HG02798 (cell line): ENCODE results near the gene DNAAF5.

Experiments
- ATAC-seq: cut with Tn5 transposase; IDR thresholded peaks from one replicate; pipeline ENCODE4 v1.9.1; 2021; ENCODE audit warnings: mild to moderate bottlenecking; ENCODE audit not compliant: unreplicated experiment, poor library complexity

DNAAF5 gene

DNA sequence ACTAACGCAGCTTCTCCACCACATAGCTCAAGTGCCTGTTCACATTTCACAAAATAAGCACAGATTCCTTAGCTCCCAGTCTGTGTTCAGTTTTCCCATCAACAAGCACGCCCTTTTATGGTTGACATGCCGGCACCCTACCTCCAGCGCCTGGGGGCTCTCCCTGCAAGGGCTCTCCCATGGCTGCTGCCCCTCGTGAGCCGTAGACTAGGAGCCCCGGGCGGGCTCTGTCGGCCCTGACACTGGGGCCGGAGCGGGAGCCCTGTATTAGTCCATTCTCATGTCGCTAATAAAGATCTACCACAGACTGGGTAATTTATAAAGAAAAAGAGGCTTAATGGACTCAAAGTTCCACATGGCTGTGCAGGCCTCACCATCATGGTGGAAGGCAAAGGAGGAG is 34.6 kb downstream of the DNAAF5 start:
- no peak for ATAC-seq

DNA sequence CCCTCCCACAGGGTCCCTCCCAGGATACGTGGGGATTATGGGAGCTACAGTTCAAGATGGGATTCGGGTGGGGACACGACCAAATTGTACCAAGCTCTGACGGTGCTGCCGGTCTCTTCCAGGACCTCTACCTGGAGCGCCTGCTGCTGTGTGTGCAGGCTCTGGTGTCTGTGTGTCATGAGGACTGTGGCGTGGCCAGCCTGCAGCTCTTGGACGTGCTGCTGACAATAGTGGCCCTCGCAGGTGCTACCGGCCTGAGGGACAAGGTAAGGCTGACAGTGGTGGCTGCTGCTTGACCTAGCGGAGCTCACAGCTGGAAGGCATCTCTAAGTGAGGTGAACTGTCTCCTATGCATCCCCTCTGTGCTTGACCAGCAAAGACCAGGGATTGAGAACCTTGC is 35.1 kb downstream of the DNAAF5 start:
- ATAC-seq, result no peak

DNA sequence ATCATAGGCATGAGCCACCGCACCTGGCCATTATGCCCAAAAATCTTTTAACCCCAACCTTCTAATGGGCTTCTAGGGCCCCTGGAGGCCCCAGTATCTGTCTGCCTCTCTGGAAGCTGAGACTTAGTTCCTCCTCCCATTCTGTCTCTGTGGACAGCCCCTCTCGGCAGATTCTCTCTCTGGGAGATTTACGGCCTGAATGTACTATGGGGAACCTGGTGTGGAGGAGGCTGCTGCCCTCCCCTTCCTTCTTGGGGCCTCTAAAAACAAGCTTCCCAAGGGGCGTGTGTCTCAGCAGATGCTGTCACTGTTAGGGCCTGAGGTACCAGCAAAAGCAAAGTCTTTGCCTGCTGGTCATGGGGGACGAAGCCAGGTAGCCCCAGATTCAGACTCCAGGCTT is 36.4 kb downstream of the DNAAF5 start:
- ATAC-seq, result no peak

DNA sequence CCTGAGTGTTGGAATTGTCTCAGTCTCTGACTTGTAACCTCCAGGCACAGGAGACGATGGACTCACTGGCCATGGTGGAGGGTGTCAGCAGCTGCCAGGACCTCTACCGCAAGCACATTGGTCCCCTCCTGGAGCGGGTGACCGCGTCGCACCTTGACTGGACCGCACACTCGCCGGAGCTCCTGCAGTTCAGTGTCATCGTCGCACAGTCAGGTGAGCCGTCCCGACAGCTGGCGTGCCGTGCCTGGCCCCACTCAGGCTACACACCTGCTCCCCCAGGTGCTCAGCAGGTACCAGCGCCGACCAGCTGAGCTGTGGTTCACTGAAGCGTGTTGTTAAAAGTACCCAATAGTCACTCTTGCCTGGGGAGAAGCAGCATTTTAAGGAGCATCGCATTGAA is 37.3 kb downstream of the DNAAF5 start:
- no peak for ATAC-seq

DNA sequence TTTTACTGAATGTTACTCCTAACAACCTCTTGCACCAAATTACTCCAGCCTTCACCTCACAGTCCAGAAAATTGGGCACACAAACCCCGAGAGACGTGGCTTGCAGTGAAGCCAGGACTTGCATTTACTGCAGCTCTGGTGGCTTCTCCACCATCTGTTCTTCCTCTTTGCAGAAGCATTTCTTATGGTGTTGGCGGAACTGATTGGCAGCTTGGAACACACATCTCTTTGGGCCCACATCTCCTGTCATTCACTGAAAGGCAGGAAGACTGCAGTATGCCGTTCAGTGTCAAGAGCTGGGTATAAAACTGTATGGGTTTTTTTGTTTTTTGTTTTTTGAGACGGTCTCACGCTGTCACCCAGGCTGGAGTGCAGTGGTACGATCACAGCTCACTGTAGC is 38.9 kb downstream of the DNAAF5 start:
- ATAC-seq, result no peak

DNA sequence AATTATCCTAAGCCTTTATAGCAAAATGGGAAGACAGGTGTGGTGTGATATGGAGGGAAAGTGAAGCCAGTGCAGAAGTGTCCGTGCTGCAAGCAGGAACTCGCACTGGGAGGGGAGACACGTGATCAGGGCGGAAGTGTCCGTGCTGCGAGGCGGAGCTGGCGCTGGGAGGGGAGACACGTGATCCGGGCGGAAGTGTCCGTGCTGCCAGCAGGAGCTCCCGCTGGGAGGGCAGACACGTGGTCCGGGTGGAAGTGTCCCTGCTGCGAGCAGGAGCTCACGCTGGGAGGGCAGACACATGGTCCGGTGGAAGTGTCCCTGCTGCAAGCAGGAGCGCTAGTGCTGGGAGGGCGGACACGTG is 41.1 kb downstream of the DNAAF5 start:
- no peak for ATAC-seq

DNA sequence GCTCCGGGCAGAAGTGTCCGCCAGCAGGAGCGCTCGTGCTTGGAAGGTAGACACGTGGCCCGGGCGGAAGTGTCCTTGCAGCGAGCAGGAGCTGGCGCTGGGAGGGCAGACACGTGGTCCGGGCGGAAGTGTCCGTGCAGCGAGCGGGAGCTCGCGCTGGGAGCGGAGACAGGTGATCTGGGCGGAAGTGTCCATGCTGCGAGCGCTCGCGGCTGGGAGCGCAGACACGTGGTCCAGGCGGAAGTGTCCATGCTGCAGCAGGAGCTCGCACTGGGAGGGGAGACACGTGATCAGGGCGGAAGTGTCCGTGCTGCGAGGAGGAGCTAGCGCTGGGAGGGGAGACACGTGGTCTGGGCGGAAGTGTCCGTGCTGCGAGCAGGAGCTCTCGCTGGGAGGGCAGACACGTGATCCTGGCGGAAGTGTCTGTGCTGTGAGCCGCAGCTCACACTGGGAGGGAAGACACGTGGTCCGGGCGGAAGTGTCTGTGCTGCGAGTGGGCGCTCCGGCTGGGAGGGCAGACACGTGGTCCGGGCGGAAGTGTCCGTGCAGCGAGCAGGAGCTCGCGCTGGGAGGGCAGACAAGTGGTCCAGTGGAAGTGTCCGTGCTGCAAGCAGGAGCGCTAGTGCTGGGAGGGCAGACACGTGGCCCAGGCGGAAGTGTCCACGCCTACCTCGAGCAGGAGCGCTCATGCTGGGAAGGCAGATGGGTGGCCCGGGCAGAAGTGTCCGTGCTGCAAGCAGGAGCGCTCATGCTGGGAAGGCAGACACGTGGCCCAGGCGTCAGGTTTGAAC is 41.6 kb downstream of the DNAAF5 start:
- ATAC-seq, result no peak

DNA sequence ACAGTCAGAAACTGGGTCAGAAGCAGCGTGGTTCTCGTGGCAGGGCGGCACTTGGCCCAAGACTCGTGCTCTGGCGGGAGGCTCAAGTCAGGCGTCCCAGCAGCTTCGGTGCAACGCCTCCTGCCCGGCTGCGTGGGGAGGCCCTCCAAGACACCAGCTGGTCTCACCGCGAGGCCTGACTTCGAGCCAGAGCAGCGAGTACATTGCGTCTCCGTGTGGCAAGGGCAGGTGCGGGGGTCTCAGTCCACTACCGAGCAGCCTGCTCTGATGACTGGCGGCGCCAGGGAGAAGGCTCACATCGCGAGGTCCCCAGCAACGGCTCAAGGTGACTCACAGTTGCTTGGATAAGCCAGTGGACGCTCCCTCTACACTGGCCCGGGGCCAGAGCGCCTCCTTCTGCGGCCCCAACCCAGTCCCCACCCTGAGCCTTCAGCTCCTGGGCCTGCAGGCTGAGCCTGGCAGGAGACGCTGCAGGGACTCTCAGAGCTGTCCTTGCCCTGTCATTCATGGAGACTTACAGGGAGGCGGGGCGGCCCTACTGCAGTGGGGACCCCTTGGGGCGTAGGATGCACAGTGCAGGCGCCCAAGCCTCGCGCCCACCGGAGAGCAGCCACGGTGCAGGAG is 42.5 kb downstream of the DNAAF5 start:
- ATAC-seq, result no peak

DNA sequence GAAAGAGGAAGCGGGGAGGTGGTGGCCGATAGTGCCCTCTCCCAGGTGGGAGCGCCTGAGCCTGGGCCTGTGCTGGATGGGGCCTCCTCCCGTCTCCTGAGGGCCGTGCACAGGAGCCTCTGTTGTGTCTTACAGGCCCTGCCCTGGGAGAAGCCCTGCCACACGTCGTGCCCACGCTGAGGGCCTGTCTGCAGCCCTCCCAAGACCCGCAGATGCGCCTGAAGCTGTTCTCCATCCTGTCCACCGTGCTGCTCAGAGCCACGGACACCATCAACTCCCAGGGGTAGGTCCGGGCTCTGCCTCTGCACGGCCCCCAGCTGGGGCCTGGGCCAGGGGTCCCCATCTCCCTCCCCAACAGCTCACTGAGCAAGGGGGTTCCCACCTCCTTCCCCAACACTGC is 43.8 kb downstream of the DNAAF5 start:
- ATAC-seq, result no peak

DNA sequence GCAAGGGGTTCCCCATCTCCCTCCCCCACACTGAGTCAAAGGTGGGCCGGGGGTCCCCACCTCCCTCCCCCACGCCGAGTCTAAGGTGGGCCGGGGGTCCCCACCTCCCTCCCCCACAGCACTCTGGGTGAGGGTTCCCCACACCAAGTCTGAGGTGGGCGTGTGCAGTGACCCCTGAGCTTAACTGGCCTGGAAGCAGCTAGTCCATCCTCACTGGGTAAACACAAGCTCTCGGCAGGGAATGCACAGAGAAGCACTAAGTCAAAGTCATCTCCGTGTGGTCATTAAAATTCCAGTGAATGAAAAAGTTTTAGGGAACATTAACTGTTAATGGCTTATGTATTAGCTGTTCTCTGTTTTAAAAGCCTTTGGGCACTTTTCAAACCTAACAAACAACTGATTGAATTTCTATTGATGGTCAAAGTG is 44.3 kb downstream of the DNAAF5 start:
- no peak for ATAC-seq

DNA sequence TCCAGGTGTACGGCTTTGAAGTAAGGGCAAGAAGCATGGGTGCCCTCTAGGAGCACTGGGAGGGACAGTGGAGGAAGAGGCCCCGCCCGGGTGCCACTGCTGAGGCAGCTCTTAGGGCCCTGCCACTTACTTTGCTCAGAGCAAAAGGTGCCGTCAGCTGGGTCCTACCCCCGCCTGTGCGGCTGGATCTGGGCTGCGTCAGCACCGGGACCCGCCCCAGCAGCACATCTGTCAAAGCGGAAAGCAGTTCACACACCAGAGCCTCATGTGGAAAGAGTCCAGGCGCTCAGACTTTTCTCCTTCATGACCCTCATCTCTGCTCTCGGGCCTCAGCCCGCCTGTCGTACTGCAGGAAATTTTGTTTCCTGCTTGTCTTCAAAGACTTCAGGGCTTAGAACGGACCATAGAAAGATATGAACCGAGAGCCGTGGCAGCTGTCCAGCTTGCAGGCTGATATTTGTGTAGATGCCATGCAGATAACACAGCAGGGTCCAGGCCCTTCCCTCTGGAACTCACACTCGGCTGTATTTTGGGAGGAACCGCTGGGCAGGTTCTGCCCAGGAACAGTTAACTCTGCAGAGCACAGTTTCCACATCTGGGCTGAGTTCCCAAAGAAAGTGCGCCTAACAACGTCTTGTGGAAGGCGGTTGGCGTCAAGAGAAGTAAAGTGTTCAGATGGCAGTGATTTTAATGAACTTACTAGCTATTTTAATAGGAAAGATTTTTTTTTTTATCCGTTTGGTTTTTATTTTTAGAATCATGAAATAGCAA is 44.9 kb downstream of the DNAAF5 start:
- ATAC-seq, result no peak

DNA sequence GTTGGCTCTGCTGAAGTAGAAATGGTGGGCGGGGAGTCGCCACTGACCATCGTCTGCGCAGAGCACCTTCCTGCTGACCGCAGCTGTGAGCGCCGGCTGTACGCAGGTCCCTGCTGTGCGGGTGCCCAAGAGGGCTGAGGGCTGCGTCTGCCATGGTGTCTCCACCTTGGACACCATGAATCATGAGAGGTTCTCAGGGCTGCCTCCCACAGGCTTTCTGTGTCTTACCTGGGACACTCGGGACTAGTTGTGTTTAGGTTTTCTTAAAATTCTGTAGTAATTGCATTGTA is 45.5 kb downstream of the DNAAF5 start:
- no peak for ATAC-seq

DNA sequence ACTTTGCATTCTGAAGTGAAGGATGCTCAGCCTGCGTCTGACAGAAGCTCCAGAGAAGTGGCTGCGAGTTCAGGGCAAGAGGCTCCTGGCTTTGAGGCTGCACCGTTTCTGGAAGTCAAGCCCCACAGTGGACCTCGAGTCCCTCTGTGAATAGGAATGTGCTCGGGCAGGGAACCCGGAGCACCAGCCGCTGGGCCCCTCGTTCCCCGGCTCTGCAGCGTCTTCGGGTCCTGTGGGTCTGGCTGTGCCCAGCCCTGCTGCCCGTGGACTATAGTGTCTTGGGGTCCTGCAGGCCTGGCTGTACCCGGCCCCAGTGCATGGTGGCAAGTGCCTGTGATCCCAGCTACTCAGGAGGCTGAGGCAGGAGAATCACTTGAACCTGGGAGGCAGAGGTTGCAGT is 45.9 kb downstream of the DNAAF5 start:
- no peak for ATAC-seq

DNA sequence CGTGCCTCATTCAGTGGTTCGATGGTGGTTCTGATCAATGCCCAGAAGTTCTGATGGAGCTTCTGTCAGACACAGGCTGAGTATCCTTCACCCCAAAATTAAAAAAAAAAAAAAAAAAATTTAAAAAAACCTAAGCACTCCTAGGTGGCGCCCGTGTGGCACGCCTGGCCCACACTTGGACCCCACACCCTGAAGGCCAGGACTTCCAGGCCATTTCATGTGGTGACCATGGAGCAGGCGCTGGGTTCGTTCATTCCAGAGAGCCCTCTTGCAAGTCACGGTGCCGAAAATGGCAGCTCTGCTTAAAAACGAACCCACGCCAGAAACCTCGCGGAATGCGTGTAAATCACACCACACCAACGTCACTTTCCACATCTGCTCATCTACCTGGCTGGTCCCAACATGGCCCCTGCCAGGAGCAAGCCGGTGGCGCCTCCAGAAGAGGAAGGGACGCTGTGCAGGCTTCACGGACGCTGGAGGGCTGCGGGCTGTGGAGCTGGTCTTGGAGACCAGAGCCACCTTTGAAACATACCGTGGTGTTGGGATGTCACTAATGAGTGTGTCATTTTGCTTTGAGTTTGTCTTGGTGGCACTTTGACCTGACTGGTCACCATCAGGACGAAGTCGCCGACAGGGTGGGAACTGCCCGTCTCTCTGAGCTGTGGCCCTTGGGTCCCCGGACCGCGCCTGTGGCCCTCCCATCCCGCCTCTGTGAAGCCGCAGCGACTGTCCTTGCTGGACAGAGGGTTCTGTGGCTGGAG is 46.5 kb downstream of the DNAAF5 start:
- no peak for ATAC-seq

DNA sequence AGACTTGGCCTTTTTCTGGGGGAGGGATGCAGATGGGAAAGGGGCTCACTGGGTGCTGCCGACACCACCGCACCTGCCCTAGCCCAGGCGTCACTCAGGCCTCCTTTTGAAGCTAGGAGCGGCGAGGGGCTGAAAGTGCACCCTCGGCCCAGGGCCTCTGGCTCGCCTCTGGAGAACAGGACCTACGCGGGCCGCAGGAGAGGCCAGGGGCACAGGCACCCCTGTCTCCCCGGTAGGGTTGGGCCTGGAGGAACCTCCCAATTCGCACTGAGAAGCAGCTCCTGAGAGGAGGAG is 47.1 kb downstream of the DNAAF5 start:
- no peak for ATAC-seq

DNA sequence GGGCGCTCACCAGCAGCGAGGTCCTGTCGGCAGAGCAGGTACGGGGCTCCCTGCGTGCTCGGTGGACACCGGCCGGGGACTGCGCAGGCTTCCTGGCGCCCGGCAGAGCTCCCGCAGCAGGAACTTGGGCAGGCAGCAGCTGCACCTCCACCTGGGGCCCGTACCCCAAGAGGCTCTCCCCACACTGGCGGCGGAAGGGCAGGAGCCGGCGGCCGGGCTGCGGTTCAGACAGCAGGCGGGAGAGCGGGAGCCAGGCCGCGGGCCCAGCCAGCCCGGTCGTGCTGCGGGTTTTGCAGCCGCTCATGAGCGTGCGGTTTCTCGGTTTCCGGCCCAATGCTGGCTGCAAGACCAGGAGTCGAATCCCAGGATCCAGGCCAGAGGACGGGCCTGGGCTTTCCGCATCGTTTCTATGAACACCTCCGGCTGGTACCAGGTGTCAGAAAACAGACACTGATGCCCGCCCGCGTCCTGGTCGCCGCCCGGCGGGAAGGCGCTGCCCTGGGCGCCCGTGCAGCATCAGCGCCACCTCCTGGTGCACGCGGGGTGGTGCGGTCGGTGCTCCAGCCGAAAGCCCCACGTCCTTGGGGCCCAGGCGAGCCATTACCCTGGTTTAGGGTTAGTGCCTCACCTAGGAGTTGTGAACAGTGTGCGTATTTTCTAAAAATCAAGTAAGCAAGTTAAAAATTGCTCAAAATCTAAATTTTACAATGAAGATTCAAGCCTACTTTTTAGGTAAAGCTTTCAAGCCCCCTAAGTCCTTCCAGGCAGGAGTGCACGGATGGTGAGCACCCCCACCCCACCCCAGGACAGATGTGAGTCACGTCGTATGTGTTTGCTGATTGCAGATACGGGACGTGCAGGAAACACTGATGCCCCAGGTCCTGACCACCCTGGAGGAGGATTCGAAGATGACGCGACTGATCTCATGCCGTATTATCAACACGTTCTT is 47.9 kb downstream of the DNAAF5 start:
- ATAC-seq, result no peak

DNA sequence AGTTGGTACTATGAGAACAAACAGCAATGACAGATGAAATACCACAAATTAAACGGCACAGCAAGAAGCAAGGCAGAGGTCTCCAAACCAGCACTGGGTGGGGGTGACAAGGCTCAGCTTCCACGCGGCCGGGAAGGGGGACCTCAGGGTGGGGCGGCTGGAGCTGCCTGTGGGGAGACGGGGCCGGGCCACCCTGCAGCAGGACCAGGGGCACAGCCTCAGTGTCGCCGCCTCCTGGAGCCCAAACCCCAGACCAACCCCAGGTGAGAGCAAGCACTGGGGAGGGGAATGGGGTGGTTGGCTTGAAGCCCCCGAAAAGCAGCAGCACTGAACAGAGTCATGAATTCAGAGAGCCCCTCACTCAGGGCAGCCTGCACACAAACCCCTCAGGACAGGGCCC is 49.9 kb downstream of the DNAAF5 start:
- ATAC-seq, result no peak

DNA sequence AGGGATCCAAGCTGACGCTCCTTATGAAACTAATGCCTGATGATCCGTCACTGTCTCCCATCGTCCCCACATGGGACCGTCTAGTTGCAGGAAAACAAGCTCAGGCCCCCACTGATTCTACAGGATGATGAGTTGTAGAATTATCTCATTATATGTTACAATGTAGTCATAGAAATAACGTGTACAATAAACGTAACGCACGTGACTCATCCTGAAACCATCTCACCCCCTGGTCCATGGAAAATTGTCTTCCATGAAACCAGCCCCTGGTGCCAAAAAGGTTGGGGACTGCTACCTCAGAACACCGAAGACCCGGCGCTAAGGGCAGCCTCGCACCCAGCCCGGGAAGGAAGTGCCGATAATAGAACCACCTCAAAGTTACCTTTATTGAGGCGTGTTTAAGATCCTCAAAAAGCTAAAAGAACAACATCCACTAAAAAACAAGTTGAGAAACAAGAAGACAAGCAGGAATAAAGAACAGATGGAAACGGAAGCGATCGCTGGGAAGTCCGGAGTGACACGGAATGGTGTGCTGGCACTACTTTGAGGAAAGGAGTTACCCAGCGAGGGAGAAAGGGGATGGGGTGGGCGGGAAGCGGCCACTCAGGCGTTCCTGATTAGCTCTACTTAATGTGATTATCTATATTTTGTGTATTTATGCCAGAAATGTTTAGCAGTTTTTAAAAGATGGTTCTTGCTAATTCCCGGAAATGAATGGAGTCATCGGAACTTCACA is 50.7 kb downstream of the DNAAF5 start:
- ATAC-seq, result no peak

DNA sequence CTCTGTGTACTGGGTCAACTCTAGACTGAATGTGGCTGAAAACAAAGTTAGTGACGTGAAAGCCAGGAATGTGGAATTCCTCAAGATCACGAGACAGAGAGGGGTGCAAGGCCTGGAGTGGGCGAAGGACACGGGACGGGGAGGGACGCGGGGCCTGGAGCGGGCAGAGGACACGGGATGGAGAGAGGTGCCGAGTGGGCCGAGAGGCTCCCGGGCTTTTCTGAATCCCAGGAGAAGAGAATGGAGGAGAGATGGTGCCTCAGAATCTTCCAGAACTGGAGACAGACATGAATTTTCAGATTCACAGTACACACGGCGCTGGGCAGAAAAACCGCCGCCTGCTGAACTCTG is 51.2 kb downstream of the DNAAF5 start:
- no peak for ATAC-seq
